Thyroid gland (tissue), 4 donors: Measurements from ENCODE around the gene NELL2. TPM values are rescaled to one million over a fixed set of nuclear protein-coding genes. Genes with fewer than 3 reads are reported as not detected.

Experiments used
- DNase-seq, 2 donors: peaks; one replicate each; pipeline ENCODE4 v3.0.0-alpha.2; 2019
- H3K27ac ChIP-seq, 3 donors: fragments of 200-600 bp; sonication (generic); 1 replicate in 2 of 3; 2 replicates in 1 of 3; pipeline ENCODE4 v1.5.1; 2016 to 2019; ENCODE audit warnings: mild to moderate bottlenecking in 1 of 3, moderate library complexity in 1 of 3
- H3K27me3 ChIP-seq: fragments of 200-600 bp; sonication (generic); one replicate; pipeline ENCODE4 v1.5.1; 2019
- H3K36me3 ChIP-seq, 2 donors: fragments of 200-600 bp; sonication (generic); one replicate each; pipeline ENCODE4 v1.5.1; 2016 to 2019
- H3K4me1 ChIP-seq, 2 donors: fragments of 200-600 bp; sonication (generic); one replicate each; pipeline ENCODE4 v1.5.1; 2017 to 2019
- H3K4me3 ChIP-seq, 3 donors: fragments of 200-600 bp; sonication (generic); replicated peaks in 1 of 3; 1 replicate in 2 of 3; 2 replicates in 1 of 3; pipeline ENCODE4 v1.5.1; 2016; ENCODE audit warnings: mild to moderate bottlenecking in 1 of 3
- H3K9me3 ChIP-seq: fragments of 200-600 bp; sonication (generic); one replicate; pipeline ENCODE4 v1.5.1; 2017
- CTCF ChIP-seq, 6 experiments: fragments of 200-600 bp in 3 of 6; fragments of 450-650 bp in 3 of 6; sonication (generic) in 3 of 6; IDR thresholded peaks; one replicate each; pipeline ENCODE4 v1.5.1; 2016 to 2019; ENCODE audit warnings: antibody characterized with exemption in 6 of 6, mild to moderate bottlenecking in 2 of 6, inconsistent platforms in 1 of 6, moderate library complexity in 1 of 6
- POLR2A ChIP-seq, 2 donors: fragments of 450-650 bp; IDR thresholded peaks; one replicate each; pipeline ENCODE4 v1.6.1; 2017; ENCODE audit warnings: antibody characterized with exemption in 2 of 2, mild to moderate bottlenecking in 2 of 2, moderate library complexity in 1 of 2
- WGBS, 2 donors: methylation state at CpG; one replicate each; pipeline ENCODE4 v1.1.5; 2017; 5-methylcytosine and 5-hydroxymethylcytosine counted together
- intact Hi-C: fragments of 100-400 bp; cut with DNase I; formaldehyde crosslinking; loops from one replicate; pipeline ENCODE4 v1.15.1; 2023
- total RNA-seq, 4 donors: library from RNA; depleted of rRNA; stranded (reverse); fragments of >200 nt; gene quantifications; one replicate each; pipeline ENCODE4 v1.2.3, GENCODE V29; 2016

NELL2 gene
- total RNA-seq, 4 donors from 2014 or later = 22.2 to 32.0 (median 26.5) TPM

- Histone ChIP-seq H3K9me3 (no peaks in the 10 kb centered on the region), H3K27ac (no peak overlapping the region), H3K4me3 (no peak overlapping the region), H3K4me1 (no peaks in the 10 kb centered on the region), H3K36me3 (no peaks in the 10 kb centered on the region), H3K27me3 (no peaks in the 10 kb centered on the region)
- TF ChIP-seq POLR2A (IDR thresholded peaks at IDR 0.05) = no peak
- TF ChIP-seq CTCF (IDR thresholded peaks at IDR 0.05) = no peak
- intact Hi-C loops = no loop called here
- no peak for DNase-seq
- WGBS, 2 donors = 70 to 87% methylated on average over 1 of the region's 1 CpG
Observed at GRCh38 chr12:44673811-44674210, 202.3 kb downstream of the NELL2 start.

GRCh38 chr12:44672042-44672441 is 204.1 kb downstream of the NELL2 start:
- TF ChIP-seq POLR2A (IDR thresholded peaks at IDR 0.05) = no peak
- TF ChIP-seq CTCF (IDR thresholded peaks at IDR 0.05) = no peak
- intact Hi-C loops = no loop called here
- H3K27ac ChIP-seq = no peak overlapping the region
- no peaks in the 10 kb centered on the region for H3K36me3 ChIP-seq
- WGBS, 2 donors = 84 to 91% methylated on average over 5 of the region's 5 CpGs
- no peak overlapping the region for H3K4me3 ChIP-seq
- DNase-seq = no peak
- H3K4me1 ChIP-seq = no peaks in the 10 kb centered on the region
- H3K27me3 ChIP-seq = no peaks in the 10 kb centered on the region
- H3K9me3 ChIP-seq = no peaks in the 10 kb centered on the region

GRCh38 chr12:44668443-44668842 is 207.7 kb downstream of the NELL2 start:
- no peak for DNase-seq
- no peaks in the 10 kb centered on the region for H3K9me3 ChIP-seq
- TF ChIP-seq POLR2A (IDR thresholded peaks at IDR 0.05) (no peak), CTCF (IDR thresholded peaks at IDR 0.05) (no peak)
- no peak overlapping the region for H3K4me3 ChIP-seq
- intact Hi-C loops = no loop called here
- no peaks in the 10 kb centered on the region for H3K27me3 ChIP-seq
- H3K27ac ChIP-seq = no peak overlapping the region
- no peaks in the 10 kb centered on the region for H3K4me1 ChIP-seq
- no peaks in the 10 kb centered on the region for H3K36me3 ChIP-seq
- WGBS, 2 donors = 96 to 100% methylated on average over 4 of the region's 4 CpGs

- 87 to 88% methylated on average over 4 of the region's 4 CpGs for WGBS, 2 donors
- intact Hi-C loops = no loop called here
- H3K36me3 ChIP-seq = no peaks in the 10 kb centered on the region
- H3K4me1 ChIP-seq = no peaks in the 10 kb centered on the region
- no peak for DNase-seq
- no peak overlapping the region for H3K27ac ChIP-seq
- no peaks in the 10 kb centered on the region for H3K9me3 ChIP-seq
- H3K4me3 ChIP-seq = no peak overlapping the region
- TF ChIP-seq POLR2A (IDR thresholded peaks at IDR 0.05) (no peak), CTCF (IDR thresholded peaks at IDR 0.05) (no peak)
- H3K27me3 ChIP-seq = no peaks in the 10 kb centered on the region
Observed at GRCh38 chr12:44667461-44667860, 208.7 kb downstream of the NELL2 start.

- Histone ChIP-seq H3K36me3 (no peaks in the 10 kb centered on the region), H3K4me3 (no peak overlapping the region), H3K27me3 (no peaks in the 10 kb centered on the region), H3K9me3 (no peaks in the 10 kb centered on the region), H3K27ac (no peak overlapping the region), H3K4me1 (no peaks in the 10 kb centered on the region)
- intact Hi-C loops = no loop called here
- 78 to 79% methylated on average over 2 of the region's 2 CpGs for WGBS, 2 donors
- DNase-seq = no peak
- TF ChIP-seq CTCF (IDR thresholded peaks at IDR 0.05) = no peak
- no peak for TF ChIP-seq POLR2A (IDR thresholded peaks at IDR 0.05)
Observed at GRCh38 chr12:44663291-44663690, 212.8 kb downstream of the NELL2 start.
